Measurements from ENCODE around the gene ERBB2. TPM values are rescaled to one million over a fixed set of nuclear protein-coding genes. Genes with fewer than 3 reads are reported as not detected.

Gene ERBB2
- total and polyA plus RNA-seq, 2 of the 8 experiments (the other 6 are each of a cell fraction or from before 2014, with no cell fraction given), result 183 to 394 TPM

GRCh38 chr17:39735882-39736281 lies 36.0 kb downstream of the ERBB2 start:
- no peak overlapping the region for H2BK12ac ChIP-seq (ENCODE audit: low read depth, low read length)
- H3K4me2 ChIP-seq (ENCODE audit: insufficient read depth in 1 of 2, low read depth in 2 of 2, low read length in 2 of 2), result no peak overlapping the region; a peak in 1 of 4 replicates
- WGBS, 2 experiments (ENCODE audit: extremely low coverage in 1 of 2, insufficient coverage in 1 of 2, insufficient read length in 1 of 2, insufficient replicate concordance in 2 of 2, low coverage in 1 of 2, low lambda C conversion rate in 2 of 2, missing lambda C conversion rate in 1 of 2), result 79% methylated on average over 2 of the region's 2 CpGs; no CpG with 5 or more reads in 1 of the 2 experiments
- H3K79me2 ChIP-seq (ENCODE audit: control insufficient read depth in 1 of 2, insufficient read depth in 2 of 2, low read length in 2 of 2), result peaks cover 0 to 3% of the 10 kb centered on the region in 2 experiments; a peak in 2 of 4 replicates
- H3K56ac ChIP-seq (replicated peaks; ENCODE audit: insufficient read length, low read depth, low read length), result no peak overlapping the region
- DNase-seq (ENCODE audit: low read depth in 1 of 2, low spot score in 2 of 2) (no peak), FAIRE-seq (no peak)
- H3K18ac ChIP-seq (ENCODE audit: extremely low read depth, low read length), result no peak overlapping the region
- H4K20me1 ChIP-seq (replicated peaks in 1 of 2; ENCODE audit: control insufficient read depth in 1 of 2, insufficient read depth in 2 of 2, low read length in 2 of 2), result no peaks in the 10 kb centered on the region
- H3K23ac ChIP-seq (ENCODE audit: insufficient read length), result no peak overlapping the region
- H3K14ac ChIP-seq (ENCODE audit: insufficient read length), result no peak overlapping the region
- no peak overlapping the region for H2BK5ac ChIP-seq (ENCODE audit: low read depth, low read length)
- no peak overlapping the region for H2BK120ac ChIP-seq (replicated peaks; ENCODE audit: low read depth, low read length)
- H2BK15ac ChIP-seq (ENCODE audit: low read length), result 0 out of 2 replicates have a peak overlapping the region, but pooled peaks have one; percentile 29
- no peaks in the 10 kb centered on the region for H3K27me3 ChIP-seq (replicated peaks in 1 of 4; ENCODE audit: control insufficient read depth in 3 of 4, extremely low read depth in 1 of 4, insufficient read depth in 3 of 4, low read length in 3 of 4)
- no peak overlapping the region for H3K27ac ChIP-seq (ENCODE audit: low read depth, low read length)
- H3K4me1 ChIP-seq (replicated peaks in 1 of 4; ENCODE audit: control insufficient read depth in 3 of 4, insufficient read depth in 4 of 4, low read length in 3 of 4), result peaks cover 1 to 24% (median 17%) of the 10 kb centered on the region in 4 experiments
- H3K9ac ChIP-seq (replicated peaks in 1 of 4; ENCODE audit: extremely low read depth in 1 of 4, low read depth in 3 of 4, low read length in 3 of 4), result no peak overlapping the region
- H3K23me2 ChIP-seq (ENCODE audit: low read depth, low read length), result peaks cover 22% of the 10 kb centered on the region
- no peak overlapping the region for H2AK5ac ChIP-seq (ENCODE audit: low read depth, low read length)
- no peak overlapping the region for H4K5ac ChIP-seq (ENCODE audit: insufficient read length, low read depth, low read length)
- ChIA-PET POLR2A (ENCODE audit: partially characterized antibody) (interaction anchor here (1.0 to 1.3 kb wide), 3 partner anchors 12 to 41 kb away, joined by 4 read pairs; no protein-coding TSS in a partner anchor), CTCF (ENCODE audit: partially characterized antibody) (interaction anchor here (1.2 to 1.4 kb wide), 3 partner anchors 15 to 115 kb away, joined by 3 read pairs; no protein-coding TSS in a partner anchor)
- H2AFZ ChIP-seq (ENCODE audit: low read length), result no peak overlapping the region
- H3K79me1 ChIP-seq (ENCODE audit: low read depth, low read length), result no peaks in the 10 kb centered on the region
- no peaks in the 10 kb centered on the region for H3K9me3 ChIP-seq (ENCODE audit: insufficient read depth in 2 of 2, low read depth in 1 of 2, low read length in 1 of 2)
- H4K91ac ChIP-seq (replicated peaks; ENCODE audit: insufficient read length, low read length), result no peak overlapping the region
- H3K4ac ChIP-seq (replicated peaks; ENCODE audit: insufficient read length, low read depth, low read length), result no peak overlapping the region
- no peak overlapping the region for H2BK20ac ChIP-seq (ENCODE audit: low read length)
- no peak overlapping the region for H4K8ac ChIP-seq (ENCODE audit: extremely low read depth, insufficient read depth, low read length)
- no peaks in the 10 kb centered on the region for H3K36me3 ChIP-seq (ENCODE audit: control insufficient read depth in 2 of 4, insufficient read depth in 4 of 4, low read length in 3 of 4)
- H3K4me3 ChIP-seq (ENCODE audit: extremely low read depth in 1 of 4, insufficient read depth in 2 of 4, low read depth in 3 of 4, low read length in 4 of 4), result no peak overlapping the region
- TF ChIP-seq RAD21 (IDR thresholded peaks at IDR 0.05 in 1 of 2, conservative IDR thresholded peaks at IDR 0.05 in 1 of 2; ENCODE audit: low read depth in 2 of 2, low read length in 2 of 2) (no peak), USF2 (IDR thresholded peaks at IDR 0.05; ENCODE audit: low read length) (no peak), ATF3 (IDR thresholded peaks at IDR 0.05; ENCODE audit: insufficient read depth, low read depth, low read length) (no peak), CTBP2 (IDR thresholded peaks at IDR 0.05; ENCODE audit: borderline replicate concordance, insufficient read depth, insufficient read length, low read length) (no peak), RXRA (IDR thresholded peaks at IDR 0.05; ENCODE audit: insufficient read depth, low read depth, low read length) (no peak), SP2 (IDR thresholded peaks at IDR 0.05; ENCODE audit: low read length) (no peak), ATF2 (IDR thresholded peaks at IDR 0.05; ENCODE audit: low read length) (no peak), RFX5 (IDR thresholded peaks at IDR 0.05; ENCODE audit: borderline replicate concordance, low read depth, low read length) (no peak), POLR2AphosphoS5 (IDR thresholded peaks at IDR 0.05; ENCODE audit: low read depth, low read length) (no peak), BRCA1 (IDR thresholded peaks at IDR 0.05; ENCODE audit: low read depth, low read length) (no peak)
